ENCODE measurements around the gene ENAM. TPM values are rescaled to one million over a fixed set of nuclear protein-coding genes. Genes with fewer than 3 reads are reported as not detected.

The ENAM gene
- total and polyA plus RNA-seq, 9 of the 15 experiments (the other 6 are each of a cell fraction or from before 2014, with no cell fraction given) = 0.04 to 0.09 (median 0.04) TPM; not detected in 6

DNA sequence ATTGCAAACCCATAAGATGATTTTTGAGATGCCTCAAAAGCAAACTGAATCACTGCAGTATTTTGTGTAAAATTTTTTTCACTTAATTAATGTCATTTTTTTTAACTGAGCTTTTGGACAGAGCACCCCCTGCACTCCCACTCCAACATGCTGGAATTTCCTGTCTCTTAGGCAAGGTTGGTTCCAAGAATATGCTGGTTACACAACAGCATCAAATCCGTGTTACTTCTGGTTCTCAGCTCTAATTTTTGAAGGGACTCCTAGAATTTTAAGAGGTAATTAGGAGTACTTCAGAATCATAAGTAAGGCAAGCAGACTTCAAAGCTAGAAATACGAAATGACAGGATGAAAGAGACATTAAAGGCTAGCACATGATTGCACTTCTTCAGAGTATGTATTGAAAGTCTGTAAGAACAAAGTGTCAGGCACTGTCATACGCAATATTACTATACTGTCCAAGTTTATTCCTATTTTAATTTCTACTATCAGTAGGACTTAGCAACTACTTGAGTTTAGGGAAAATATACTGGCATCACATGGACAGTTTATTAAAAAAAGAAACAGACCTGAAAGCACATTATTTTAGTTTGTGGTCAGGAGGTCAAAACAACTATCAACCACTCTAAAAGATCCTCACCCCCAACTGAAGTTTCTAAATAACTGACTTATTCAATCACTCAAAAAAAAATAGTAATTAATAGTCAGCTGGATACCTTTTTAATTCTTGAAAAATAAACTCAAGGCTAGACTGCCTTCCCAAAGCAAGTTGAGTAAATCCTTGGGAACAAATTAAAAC lies 39.4 kb downstream of the ENAM start:
- CTCF ChIA-PET (ENCODE audit: low intra/inter-chr PET ratio) = no interaction called here
- FAIRE-seq = no peak
- Histone ChIP-seq H3K4me1 (replicated peaks in 1 of 2; ENCODE audit: control insufficient read depth in 2 of 2, insufficient read depth in 2 of 2, low read length in 2 of 2) (no peaks in the 10 kb centered on the region), H3K36me3 (ENCODE audit: control insufficient read depth, insufficient read depth, low read length) (no peaks in the 10 kb centered on the region), H3K79me2 (ENCODE audit: control insufficient read depth, insufficient read depth, low read length) (no peaks in the 10 kb centered on the region), H3K9ac (ENCODE audit: insufficient read depth in 1 of 2, low read depth in 2 of 2, low read length in 2 of 2) (no peak overlapping the region), H2AFZ (ENCODE audit: low read depth, low read length) (peak overlapping the region; percentile 29; the same call in 1 of the 2 replicates), H3K9me1 (ENCODE audit: control insufficient read depth, insufficient read depth, low read length) (no peaks in the 10 kb centered on the region), H3K27ac (ENCODE audit: extremely low read depth, low read depth, low read length) (no peak overlapping the region), H3K4me3 (no peak overlapping the region), H3K27me3 (ENCODE audit: control insufficient read depth in 2 of 2, insufficient read depth in 2 of 2, low read length in 2 of 2) (no peaks in the 10 kb centered on the region), H3K4me2 (ENCODE audit: insufficient read depth, low read length) (no peak overlapping the region), H3K9me3 (replicated peaks; ENCODE audit: control insufficient read depth, insufficient read depth, low read depth, low read length) (no peaks in the 10 kb centered on the region), H4K20me1 (replicated peaks; ENCODE audit: control insufficient read depth, insufficient read depth, low read length) (no peaks in the 10 kb centered on the region)
- 20% methylated on average over 3 of the region's 3 CpGs for WGBS (ENCODE audit: insufficient coverage, low coverage, missing lambda C conversion rate)
- ATAC-seq = no peak
- intact Hi-C loops (cut with micrococcal nuclease) (no loop called here), in situ Hi-C loops (cut with MboI) (no loop called here)
- BruUV-seq (replicated peaks) = no TSS peak
- POLR2A ChIA-PET = no interaction called here
- DNase-seq (ENCODE audit: extremely low read depth in 1 of 4, low spot score in 3 of 4) = no peak
- TF ChIP-seq, protein P1, sequence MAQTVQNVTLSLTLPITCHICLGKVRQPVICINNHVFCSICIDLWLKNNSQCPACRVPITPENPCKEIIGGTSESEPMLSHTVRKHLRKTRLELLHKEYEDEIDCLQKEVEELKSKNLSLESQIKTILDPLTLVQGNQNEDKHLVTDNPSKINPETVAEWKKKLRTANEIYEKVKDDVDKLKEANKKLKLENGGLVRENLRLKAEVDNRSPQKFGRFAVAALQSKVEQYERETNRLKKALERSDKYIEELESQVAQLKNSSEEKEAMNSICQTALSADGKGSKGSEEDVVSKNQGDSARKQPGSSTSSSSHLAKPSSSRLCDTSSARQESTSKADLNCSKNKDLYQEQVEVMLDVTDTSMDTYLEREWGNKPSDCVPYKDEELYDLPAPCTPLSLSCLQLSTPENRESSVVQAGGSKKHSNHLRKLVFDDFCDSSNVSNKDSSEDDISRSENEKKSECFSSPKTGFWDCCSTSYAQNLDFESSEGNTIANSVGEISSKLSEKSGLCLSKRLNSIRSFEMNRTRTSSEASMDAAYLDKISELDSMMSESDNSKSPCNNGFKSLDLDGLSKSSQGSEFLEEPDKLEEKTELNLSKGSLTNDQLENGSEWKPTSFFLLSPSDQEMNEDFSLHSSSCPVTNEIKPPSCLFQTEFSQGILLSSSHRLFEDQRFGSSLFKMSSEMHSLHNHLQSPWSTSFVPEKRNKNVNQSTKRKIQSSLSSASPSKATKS (CRISPR knock-in tag; IDR thresholded peaks at IDR 0.05) = no peak
- TF ChIP-seq ZNF764 (CRISPR knock-in tag; IDR thresholded peaks at IDR 0.05; ENCODE audit: low read depth) = no peak
- no peak for TF ChIP-seq SRSF3 (IDR thresholded peaks at IDR 0.05; ENCODE audit: insufficient read depth, low read length)
- no peak for TF ChIP-seq JUND (IDR thresholded peaks at IDR 0.05; ENCODE audit: borderline replicate concordance, low read depth, low read length)
- TF ChIP-seq JUND (tag; IDR thresholded peaks at IDR 0.05; ENCODE audit: borderline replicate concordance, low read depth, low read length) = no peak
- TF ChIP-seq PCBP1 (IDR thresholded peaks at IDR 0.05; ENCODE audit: low read depth, low read length, poor library complexity, severe bottlenecking) = no peak

Measured in K562 (cell line).